Activated CD8-positive, alpha-beta memory T cell treated with anti-CD3 and anti-CD28 coated beads for 48 hours (primary cell): ENCODE results near the gene EPHB2.
"Not testable (repeated sequence)": the region's sequence is repeated elsewhere in the genome, so short reads cannot be mapped to it uniquely, and the experiment has no call there.

Source experiments
- DNase-seq, 3 experiments: peaks; one replicate each; pipeline ENCODE4 v3.0.0-alpha.2; 2020; ENCODE audit warnings: low read depth in 2 of 3, low spot score in 2 of 3

EPHB2 gene

DNA sequence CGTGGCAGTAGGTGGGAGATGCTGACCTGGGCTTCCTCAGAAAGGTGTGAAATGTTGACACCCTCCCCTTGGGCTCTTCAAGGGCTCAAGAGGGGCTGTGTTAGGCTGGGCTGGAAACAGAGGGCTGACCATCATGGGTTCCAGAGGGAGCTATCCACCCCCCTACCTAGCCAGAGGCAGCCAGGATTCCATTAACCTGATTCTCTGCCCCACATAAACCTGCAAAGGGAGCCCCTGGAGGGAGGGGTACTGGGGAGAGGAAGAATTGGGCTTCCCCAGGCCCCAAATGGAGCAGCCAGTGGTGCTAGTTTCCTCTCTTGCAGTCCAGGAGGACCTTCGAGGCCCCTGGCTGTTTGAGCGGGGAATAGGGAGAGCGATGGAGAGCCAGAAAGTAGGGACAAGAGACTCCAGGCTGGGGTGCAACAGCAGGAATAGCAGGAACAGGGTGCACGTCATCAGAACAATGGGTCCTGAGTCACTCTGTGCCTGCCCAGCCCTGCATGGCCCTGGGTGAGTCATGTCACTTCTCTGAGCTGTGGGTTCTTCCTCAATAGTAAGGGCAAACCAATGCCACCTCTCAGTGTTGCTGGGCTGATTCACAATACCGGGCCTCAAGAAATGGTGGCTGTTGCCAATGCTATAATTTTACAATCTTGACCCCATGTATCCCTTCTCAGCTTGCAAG, 121.2 kb downstream of the EPHB2 start:
- DNase-seq: no peak

DNA sequence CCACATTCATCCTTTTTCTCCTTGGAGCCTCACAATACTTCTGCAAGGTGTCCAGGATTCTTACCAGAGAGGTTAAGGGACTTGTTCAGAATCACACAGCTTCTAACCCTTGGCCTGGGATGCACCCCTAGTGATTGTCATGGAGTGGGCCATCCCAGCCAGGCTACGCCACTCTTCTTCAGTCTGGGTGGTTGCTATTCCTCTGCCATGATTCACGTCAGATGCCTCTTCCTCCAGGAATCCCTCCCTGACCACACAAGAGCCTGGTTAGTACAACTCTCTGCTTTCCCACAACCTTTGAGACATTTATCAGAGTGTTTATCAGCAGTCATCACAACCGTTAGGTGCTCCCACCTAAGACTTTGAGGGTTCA, 121.8 kb downstream of the EPHB2 start:
- DNase-seq: no peak

DNA sequence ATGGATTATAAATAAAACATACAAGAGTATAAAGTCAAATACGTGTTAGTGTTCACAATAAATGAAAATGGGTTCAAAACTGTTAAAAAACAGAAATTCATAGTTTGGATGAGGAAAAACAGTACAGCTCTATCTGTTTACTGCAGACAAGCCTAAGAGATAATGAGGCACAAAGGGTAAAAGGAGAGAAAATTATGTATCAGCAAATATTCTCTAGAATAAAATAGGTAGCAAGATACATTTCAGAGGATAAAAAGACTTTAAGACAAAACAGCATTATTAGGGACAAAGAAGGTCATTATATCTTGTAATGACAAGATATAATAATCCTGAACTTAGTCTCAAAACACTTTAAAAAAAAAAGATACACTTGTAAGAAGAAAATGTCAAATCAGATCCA, 123.1 kb downstream of the EPHB2 start:
- DNase-seq: no peak

DNA sequence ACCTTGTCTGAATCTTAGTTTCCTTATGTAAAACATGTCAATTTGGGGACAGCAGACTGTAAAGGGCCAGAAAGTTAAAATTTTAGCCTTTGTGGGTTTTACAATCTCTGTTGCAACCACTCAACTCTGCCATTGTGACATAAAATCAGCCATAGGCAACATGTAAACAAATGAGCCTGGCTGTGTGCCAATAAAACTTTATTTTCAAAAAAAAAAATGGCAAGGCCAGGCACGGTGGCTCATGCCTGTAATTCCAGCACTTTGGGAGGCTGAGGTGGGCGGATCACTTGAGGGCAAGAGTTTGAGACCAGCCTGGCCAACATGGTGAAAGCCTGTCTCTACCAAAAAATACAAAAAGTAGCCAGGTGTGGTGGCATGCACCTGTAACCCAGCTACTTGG, 123.8 kb downstream of the EPHB2 start:
- not testable (repeated sequence) for DNase-seq

DNA sequence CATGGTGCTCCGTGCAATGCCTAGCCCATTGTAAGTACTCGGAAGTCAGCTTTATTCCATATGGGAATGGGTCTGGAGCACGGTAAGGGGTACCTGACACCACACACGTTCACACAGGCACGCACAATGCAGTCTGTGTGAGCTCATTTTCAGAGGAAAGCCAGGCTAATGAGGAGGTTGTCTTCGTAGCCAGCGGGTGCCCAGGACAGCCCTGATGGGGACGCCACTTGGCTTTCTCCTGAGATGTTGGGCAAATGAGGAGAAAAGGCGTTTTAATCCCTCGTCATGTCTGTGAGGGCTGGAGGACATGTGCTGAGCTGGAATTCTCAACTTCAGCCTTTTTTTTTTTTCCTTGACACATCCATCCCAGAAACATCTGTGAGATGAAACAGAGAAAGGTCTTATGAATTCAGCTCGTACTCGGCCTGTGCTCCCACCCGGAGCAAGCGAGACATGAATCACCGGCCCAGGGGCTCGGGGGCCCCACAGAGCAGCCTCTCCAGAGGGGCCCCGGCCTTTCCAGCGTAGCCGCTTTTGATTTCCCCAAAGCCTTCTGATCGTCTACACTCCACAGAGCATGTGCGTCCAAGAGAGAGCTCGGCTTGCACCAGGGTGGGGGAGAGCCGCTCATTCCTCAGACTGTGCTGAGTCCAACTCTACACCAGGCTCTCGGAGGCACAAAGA, 125.1 kb downstream of the EPHB2 start:
- no peak for DNase-seq

DNA sequence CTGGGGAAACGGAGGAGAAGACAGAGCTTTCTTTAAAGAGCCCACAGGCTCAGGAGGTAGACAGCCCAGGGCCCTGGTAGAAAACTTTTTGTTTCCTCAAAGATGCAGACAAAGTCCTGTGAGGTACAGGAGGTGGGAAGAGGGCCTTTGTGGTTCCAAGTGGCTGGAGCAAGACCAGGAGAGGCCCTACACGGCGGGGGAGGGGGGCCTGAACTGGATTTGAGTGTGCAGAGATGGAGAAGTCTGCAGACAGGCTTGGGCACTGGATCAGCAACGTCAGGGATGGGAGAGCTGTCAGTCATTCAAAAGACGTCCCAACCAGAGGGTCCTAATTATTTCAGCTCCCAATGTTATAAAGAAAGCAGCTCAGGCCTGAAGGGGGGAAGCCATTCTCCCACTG, 126.2 kb downstream of the EPHB2 start:
- no peak for DNase-seq

DNA sequence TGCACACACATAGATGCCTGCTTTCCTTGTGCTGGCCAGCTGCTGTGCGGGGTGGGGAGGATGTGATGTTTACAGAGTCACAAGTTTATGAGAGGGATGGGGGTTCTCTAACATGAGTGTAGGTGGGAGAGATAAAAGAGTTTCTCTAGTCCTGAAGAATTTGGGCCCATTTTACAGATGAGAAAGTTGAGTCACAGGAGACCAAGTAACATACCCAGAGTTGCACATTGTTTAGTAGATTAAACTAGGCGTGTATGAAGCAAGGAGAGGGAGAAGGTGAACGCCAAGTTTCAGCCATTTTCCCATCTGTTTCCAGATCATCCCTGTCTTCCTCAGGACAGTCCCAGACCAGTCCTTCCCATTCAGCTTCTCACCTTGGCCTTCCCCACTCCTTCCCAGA, 126.7 kb downstream of the EPHB2 start:
- no peak for DNase-seq

DNA sequence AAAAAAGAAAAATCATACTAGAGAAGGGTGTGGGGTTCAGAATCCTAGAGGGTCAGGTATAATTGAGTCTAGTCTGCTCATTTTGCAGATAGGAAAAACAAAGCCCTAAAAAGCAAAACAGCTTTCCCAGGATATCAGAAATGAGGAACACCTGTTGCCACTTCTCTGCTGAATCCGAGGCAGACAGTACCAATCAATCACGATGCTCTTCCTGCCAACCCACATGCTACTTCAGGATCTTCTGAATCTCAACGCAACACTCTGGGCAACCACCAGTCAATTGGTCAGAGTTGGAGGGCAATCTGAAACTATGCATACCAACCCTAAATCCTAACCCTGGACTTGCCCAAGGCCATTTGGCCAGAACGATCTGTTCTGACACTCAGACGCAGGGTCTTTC, 128.3 kb downstream of the EPHB2 start:
- no peak for DNase-seq

DNA sequence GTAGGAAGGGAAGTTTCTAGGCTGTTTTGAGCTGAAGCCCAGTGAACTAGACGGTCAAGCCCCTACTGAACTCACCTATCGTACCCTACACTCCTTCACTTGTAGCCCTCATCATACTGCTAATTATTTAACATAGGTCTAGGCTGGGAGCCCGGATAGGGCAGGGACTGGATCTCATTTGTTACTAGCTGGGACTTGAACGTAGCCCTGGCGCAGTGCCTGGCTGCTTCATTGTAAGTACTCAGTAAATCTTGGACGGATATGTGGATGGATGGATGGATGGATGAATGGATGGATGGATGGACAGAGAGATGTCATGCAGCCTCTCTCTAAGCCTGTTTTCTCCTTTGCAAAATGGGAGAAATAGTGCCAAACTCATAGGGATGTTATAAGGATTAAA, 129.2 kb downstream of the EPHB2 start:
- DNase-seq: no peak

DNA sequence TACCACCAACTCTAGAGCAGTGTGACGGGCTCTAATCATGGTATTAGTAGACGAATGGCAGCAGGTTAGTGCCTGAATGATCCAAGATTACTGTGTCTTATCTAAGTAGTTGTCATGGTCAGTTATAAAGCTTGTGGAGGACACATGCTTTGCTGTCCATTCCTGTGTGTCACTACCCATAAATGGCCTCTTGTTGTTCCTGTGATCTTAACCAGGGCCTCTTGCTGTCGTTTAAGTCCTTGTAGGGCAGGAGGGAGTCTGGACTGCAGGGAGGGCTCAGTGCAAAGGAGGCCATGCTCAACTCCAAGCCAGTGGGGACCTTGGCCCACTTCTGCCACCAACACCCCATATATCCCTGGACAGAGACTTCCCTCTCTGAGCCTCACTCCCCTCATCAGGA, 130.5 kb downstream of the EPHB2 start:
- no peak for DNase-seq

DNA sequence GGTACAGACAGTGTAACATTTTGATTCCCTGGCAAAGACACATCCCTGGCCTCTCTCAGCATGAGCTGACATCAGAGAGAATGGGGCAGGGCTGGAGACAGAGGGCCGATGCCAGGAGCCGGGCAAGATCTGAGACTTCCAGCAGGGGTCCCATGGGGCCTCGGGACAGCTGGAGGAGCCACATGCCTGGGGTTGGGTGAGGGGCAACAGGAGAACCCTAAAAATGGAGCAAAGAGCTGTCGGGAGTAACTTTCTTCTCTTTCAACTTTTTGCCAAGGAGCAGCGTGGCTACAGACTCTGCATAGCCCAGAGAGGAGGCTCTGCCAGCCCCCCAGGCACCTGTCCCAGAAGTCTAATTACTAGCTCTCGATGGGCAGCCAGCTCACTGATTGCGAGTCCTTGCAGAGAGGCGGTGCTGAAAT, 131.2 kb downstream of the EPHB2 start:
- DNase-seq: no peak

DNA sequence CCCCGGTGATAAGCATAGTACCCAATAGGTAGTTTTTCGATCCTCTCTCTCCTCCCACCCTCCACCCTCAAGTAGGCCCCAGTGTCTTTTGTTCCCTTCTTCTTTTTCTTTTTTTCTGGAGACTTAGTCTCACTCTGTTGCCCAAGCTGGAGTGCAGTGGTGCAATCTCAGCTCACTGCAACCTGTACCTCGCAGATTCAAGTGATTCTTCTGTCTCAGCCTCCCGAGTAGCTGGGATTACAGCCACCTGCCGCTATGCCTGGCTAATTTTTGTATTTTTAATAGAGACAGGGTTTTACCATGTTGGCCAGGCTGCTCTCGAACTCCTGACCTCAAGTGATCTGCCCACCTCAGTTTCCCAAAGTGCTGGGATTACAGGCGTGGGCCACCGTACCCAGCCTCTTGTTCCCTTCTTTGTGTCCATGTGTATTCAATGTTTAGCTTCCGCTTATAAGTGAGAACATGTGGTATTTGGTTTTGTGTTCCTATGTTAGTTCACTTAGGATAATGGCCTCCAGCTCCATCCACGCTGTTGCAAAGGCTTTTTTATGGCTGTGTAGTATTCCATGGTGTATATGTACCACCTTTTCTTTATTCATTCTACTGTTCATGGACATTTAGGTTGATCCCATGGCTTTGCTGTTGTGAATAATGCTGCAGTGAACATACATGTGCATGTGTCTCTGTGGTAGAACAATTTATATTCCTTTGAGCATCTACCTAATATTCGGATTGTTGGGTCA, 133.0 kb downstream of the EPHB2 start:
- DNase-seq: not testable (repeated sequence)

DNA sequence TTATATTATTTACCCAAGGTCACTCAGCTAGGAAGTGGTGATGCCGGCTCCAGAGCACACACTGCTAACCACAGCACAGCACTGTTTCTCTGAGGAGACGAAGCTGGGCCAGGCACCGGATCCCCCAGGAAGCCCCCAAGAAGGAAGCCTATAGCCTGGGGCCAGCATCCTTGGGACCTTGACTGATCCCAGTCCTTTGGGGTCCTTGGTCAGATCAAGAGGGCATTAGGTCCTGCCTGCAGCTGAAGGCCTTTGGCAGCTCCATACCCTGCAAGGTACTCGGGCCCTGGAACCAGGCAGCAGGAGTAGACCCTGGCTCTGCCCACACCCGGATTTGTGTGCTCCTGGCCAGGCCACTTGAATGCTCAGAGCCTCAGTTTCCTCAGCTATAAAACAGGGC, 134.0 kb downstream of the EPHB2 start:
- no peak for DNase-seq

DNA sequence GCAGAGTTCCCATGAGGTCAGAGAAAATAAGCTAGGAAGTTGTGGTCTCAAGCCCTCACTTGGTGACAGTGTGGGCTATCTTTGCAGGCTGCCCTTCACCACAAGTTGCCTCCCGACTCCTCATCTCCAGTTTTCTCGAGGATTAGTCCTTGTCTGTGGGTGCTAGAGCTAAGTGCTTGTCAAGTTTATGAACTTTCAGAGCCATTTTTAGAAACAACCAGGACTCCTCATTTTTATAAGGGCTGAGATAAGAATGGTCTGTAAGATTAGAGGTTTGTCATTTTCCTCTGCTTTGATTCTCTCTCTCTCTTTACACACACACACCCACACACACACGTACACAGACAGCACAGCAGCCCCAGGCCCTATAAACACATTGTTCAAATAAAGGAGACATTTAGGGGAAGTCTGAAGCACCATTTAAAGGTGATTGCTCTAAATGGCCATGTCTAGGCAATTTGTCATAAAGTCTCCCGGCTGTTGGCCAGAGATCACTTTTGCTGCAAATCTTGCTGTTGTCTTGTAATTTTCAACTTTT, 134.8 kb downstream of the EPHB2 start:
- no peak for DNase-seq

DNA sequence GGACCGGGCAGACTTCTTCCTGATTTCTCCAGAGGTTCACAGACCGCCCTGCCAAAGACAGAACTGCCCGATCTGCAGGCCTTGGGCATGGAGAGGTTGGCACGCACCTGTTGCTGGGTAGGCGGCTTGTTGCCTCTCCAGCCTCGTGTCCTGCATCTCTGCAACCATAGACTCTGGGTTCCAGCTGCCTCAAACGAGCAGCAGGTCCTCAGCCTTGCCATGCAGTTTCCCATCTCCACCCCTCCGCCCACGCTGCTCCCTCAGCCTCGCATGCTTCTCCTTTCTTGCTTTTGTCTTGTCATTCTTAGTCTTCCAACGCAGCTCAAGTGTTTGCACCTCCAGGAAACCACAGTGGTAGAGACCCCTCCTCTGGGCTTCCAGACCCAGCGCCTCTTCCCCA, 135.8 kb downstream of the EPHB2 start:
- DNase-seq: no peak

DNA sequence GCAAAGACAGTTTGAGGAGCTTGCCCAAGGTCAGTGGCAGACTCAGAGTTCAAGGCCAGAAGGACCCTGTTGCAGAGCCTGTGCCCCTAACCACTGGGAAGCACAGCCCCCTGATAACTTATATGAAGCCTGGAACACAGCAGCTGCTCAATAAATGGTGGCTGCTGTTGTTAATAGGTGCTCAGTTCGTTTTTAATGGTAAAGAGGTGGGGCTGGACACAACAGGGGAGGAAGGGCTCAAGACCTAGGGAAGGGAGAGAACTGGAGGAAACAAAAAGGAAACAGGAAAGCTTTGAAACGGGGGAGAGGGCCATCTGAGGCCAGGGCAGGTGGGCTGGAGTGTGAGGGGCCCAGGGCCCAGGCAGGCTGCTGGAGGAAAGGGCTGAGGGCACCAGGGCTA, 136.6 kb downstream of the EPHB2 start:
- no peak for DNase-seq

DNA sequence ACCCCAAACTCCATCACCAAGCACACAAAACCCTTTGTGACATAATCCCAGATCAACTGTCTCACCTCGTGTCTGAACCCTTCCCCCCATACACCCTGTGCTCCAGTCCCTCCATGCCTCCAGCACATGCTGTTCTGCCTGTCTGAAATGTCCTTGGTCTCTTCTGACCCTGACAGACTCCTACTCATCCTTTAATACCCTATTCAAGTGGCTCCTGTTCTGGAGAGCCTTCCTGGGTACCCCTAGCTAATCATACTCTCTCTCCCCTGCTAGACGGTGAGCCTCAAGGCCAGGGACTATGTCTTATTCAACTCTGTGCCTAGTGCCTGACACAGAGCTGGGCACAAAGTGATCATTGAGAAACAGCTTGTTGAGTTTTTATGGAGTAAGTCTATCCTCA, 137.1 kb downstream of the EPHB2 start:
- DNase-seq: no peak

DNA sequence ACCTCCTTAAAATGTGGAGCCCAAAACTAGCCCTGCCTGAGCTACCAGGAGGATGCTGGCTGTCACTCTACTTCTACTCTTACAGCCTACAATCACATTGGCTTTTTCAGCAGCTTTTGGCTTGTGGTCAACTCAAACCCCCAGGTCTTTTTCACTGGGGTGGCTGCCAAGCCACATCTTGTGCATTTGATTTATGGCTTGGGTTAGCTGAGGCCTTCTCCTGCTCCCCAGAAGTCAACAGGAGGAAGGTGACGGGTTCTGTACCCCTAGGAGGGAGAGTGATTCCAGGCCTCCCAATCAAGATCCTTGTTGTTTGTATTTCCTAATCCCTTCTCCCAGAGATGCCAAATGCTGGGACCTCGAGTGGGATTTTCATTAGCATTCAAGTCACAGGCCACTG, 137.8 kb downstream of the EPHB2 start:
- no peak for DNase-seq

DNA sequence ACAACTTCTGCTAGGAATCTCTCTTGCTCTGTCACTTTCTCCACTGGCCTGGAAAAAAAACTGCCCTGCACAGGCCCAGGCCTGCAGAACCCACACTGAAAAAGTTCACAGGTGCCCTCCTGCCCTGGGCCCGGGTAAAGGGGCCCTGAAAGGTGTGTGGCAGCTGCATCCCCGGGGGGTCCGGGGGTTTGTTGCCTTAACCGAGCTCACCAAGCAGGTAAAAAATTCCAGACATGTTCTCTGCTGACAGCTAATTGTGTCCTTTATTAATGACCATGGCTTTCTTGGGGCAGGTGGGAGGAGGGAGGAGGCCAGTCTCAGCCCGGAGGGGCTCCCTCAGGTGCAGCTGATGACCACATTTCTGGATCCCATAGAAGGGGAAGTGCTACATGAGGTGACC, 139.1 kb downstream of the EPHB2 start:
- no peak for DNase-seq

DNA sequence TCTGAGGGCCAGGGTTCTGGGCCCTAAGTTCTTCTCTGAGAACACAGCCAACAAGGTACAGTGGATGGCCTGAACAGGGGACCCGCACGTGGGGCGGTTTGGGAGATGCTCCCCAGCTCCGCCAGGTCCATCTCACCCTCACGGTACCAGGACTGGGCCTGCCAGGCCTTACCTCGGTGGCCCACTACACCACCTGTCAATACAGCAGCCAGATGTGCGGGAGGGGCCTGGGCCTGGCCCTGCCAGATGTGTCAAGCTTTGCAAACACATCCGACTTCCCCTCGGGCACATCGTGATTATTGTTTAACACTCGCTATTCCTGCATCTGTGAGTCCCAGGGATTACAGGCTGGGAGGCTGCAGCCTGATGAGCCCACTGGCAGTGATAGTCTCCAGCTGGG, 139.6 kb downstream of the EPHB2 start:
- DNase-seq: no peak

DNA sequence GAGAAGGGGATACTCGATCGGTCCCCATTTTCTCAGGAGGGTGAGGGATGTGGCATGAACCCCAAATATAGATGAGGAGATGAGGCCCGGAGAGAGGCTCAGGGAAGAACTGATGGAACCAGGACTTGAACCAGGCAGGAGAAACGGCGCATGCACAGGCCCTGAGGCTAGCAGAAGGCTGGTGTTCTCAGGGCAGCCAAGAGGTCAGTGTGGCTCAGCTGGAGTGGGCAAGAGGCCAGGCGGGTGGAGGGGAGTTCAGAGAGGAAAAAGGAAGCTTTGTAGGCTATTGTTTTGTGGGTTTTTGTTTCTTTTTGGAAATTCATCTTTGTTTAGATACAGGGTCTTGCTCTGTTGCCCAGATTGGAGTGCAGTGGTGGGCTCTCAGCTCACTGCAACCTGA, 140.0 kb downstream of the EPHB2 start:
- no peak for DNase-seq

DNA sequence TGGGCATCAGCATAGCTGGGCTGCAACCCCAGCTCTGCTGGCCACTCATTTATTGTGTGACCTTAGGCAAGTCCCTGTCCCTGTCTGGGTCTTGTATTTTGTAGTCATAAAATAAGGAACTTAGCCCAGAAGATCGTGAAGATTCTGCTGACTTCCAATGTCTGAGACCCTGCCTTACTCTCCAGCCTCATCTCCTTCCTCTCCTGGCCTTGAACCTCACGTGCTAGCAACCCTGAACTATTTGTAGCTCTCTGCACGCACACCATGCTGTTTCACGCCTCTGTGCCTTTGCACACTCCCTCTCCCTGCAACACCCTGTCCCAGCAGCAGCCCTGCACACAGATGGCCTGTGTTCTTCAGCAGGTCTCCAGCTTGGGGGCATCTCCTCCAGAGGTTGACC, 140.9 kb downstream of the EPHB2 start:
- no peak for DNase-seq
